ENCODE measurements around the gene IPO13.

IPO13 gene

DNA sequence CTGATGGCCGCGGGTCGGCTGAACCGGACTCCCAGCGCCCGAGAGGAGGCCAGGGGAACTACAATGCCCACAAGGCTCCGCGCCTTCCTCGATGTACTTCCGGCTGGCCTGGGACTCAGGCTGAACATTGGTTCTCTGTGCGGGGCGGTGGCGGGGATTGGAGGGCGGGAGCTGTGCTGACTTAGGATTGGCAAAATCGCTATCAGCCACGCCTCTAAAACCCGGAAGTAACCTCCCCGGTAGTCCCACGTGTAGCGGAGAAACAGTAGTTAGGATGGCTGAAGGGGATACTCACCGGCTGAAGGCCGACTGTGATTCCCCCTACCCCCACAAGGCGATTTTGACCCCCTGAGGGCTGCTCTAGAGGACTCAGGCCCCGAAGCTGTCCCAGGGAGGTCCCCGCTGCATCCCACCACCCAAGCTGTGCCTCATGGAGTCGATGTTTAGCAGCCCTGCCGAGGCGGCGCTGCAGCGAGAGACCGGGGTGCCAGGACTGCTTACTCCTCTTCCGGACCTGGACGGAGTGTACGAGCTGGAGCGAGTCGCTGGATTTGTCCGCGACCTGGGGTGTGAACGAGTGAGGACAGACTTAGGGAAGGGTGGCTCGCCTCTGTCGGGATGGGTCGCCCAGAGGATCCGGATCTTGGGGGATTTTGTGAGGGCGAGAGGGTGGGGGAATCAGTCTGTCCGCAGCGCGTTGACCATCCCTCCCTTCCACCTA, 23.2 kb downstream of the IPO13 start, which contains the start of gene DPH2:
Gene DPH2, plus strand, starts transcription at position 265 of the 721 bp plus-strand sequence. Its CDS starts 166 bp downstream, at position 431.
- Histone ChIP-seq H4K20me1 (ENCODE audit: insufficient read depth) (no peaks in the 10 kb centered on the region), H3K9ac (peak within 1 kb of the TSS; percentile 50; the same call in 1 of the 2 replicates), H3K79me2 (ENCODE audit: insufficient read depth, low read depth) (peaks cover 15% of the 10 kb centered on the region), H3K4me3 (IDR thresholded peaks at IDR 0.05; ENCODE audit: insufficient read depth, low read depth, low read length) (no peak within 1 kb of the TSS), H3K36me3 (ENCODE audit: insufficient read depth) (no peaks in the 10 kb centered on the region), H3K27me3 (ENCODE audit: insufficient read depth, low read depth) (no peaks in the 10 kb centered on the region), H3K4me1 (ENCODE audit: low read depth, poor library complexity, severe bottlenecking) (peaks cover 17% of the 10 kb centered on the region), H3K27ac (no peak within 1 kb of the TSS), H2AFZ (ENCODE audit: low read depth) (peak within 1 kb of the TSS; percentile 70; the same call in 1 of the 2 replicates), H3K4me2 (peak within 1 kb of the TSS; percentile 72)
- TF ChIP-seq, protein P1, sequence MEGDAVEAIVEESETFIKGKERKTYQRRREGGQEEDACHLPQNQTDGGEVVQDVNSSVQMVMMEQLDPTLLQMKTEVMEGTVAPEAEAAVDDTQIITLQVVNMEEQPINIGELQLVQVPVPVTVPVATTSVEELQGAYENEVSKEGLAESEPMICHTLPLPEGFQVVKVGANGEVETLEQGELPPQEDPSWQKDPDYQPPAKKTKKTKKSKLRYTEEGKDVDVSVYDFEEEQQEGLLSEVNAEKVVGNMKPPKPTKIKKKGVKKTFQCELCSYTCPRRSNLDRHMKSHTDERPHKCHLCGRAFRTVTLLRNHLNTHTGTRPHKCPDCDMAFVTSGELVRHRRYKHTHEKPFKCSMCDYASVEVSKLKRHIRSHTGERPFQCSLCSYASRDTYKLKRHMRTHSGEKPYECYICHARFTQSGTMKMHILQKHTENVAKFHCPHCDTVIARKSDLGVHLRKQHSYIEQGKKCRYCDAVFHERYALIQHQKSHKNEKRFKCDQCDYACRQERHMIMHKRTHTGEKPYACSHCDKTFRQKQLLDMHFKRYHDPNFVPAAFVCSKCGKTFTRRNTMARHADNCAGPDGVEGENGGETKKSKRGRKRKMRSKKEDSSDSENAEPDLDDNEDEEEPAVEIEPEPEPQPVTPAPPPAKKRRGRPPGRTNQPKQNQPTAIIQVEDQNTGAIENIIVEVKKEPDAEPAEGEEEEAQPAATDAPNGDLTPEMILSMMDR (conservative IDR thresholded peaks at IDR 0.05; ENCODE audit: low read depth, low read length): no peak

DNA sequence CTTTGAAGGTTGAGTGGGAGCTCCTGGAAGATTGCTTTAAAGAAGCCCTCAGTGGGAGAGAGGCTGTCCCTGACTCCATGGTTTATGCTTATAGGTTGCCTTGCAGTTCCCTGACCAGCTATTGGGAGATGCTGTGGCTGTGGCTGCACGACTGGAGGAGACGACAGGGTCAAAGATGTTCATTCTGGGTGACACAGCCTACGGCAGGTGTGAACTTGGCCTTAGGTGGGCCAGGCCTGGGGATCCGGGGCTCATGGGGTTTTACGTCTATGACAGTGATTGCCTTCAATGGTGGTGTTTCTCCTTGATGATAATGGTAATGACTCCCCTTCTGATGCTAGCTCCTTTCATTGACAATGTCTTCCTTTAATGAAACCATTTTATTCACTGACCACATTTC, 23.8 kb downstream of the IPO13 start:
- Histone ChIP-seq H3K4me2 (peak overlapping the region; percentile 72), H3K27ac (no peak overlapping the region), H3K27me3 (ENCODE audit: insufficient read depth, low read depth) (no peaks in the 10 kb centered on the region)

DNA sequence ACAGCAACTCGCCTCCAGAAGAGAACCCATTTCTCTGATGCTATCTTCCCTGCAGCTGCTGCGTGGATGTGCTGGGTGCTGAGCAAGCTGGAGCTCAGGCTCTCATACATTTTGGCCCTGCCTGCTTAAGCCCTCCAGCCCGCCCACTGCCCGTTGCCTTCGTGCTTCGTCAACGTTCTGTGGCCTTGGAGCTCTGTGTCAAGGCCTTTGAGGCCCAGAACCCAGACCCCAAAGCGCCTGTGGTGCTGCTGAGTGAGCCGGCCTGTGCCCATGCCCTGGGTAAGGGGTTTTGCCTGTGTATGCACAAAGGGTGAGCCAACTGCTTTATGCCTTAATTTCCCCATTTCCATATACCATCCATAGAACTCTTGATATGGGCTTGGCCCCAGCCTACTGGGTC, 24.2 kb downstream of the IPO13 start:
- Histone ChIP-seq H3K27ac (no peak overlapping the region), H3K79me2 (ENCODE audit: insufficient read depth, low read depth) (peaks cover 24% of the 10 kb centered on the region), H3K4me1 (ENCODE audit: low read depth, poor library complexity, severe bottlenecking) (peaks cover 18% of the 10 kb centered on the region), H2AFZ (ENCODE audit: low read depth) (no peak overlapping the region), H3K9ac (peak overlapping the region; percentile 50; the same call in 1 of the 2 replicates), H4K20me1 (ENCODE audit: insufficient read depth) (no peaks in the 10 kb centered on the region), H3K27me3 (ENCODE audit: insufficient read depth, low read depth) (no peaks in the 10 kb centered on the region), H3K36me3 (ENCODE audit: insufficient read depth) (no peaks in the 10 kb centered on the region), H3K4me3 (IDR thresholded peaks at IDR 0.05; ENCODE audit: insufficient read depth, low read depth, low read length) (no peak overlapping the region), H3K4me2 (peak overlapping the region; percentile 72)
- TF ChIP-seq, protein P1 (conservative IDR thresholded peaks at IDR 0.05; ENCODE audit: low read depth, low read length): no peak

More for the DNA sequence above, 23.8 kb downstream of the IPO13 start:
- TF ChIP-seq, protein P1 (conservative IDR thresholded peaks at IDR 0.05; ENCODE audit: low read depth, low read length): no peak
- Histone ChIP-seq H3K9ac (peak overlapping the region; percentile 50; the same call in 1 of the 2 replicates), H2AFZ (ENCODE audit: low read depth) (no peak overlapping the region), H3K79me2 (ENCODE audit: insufficient read depth, low read depth) (peaks cover 20% of the 10 kb centered on the region), H3K4me1 (ENCODE audit: low read depth, poor library complexity, severe bottlenecking) (peaks cover 17% of the 10 kb centered on the region), H3K4me3 (IDR thresholded peaks at IDR 0.05; ENCODE audit: insufficient read depth, low read depth, low read length) (no peak overlapping the region), H3K36me3 (ENCODE audit: insufficient read depth) (no peaks in the 10 kb centered on the region), H4K20me1 (ENCODE audit: insufficient read depth) (no peaks in the 10 kb centered on the region)

DNA sequence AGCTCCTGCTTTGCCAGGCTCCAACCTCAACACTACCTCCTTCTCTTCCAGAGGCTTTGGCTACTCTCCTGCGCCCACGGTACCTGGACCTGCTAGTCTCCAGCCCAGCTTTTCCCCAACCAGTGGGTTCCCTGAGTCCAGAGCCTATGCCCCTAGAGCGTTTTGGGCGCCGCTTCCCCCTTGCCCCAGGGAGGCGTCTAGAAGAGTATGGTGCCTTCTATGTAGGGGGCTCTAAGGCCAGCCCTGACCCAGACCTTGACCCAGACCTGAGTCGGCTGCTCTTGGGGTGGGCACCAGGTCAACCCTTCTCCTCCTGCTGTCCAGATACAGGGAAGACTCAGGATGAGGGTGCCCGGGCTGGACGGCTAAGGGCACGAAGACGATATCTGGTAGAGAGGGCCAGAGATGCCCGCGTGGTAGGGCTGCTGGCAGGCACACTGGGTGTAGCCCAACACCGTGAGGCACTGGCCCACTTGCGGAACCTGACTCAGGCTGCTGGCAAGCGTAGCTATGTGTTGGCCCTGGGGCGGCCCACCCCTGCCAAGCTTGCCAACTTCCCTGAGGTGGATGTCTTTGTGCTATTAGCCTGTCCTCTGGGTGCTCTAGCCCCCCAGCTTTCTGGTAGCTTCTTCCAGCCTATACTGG, 24.7 kb downstream of the IPO13 start:
- no peak overlapping the region for H3K4me3 ChIP-seq (IDR thresholded peaks at IDR 0.05; ENCODE audit: insufficient read depth, low read depth, low read length)
- H3K27me3 ChIP-seq (ENCODE audit: insufficient read depth, low read depth): no peaks in the 10 kb centered on the region
- H3K4me2 ChIP-seq: no peak overlapping the region
- H2AFZ ChIP-seq (ENCODE audit: low read depth): no peak overlapping the region
- TF ChIP-seq, protein P1 (conservative IDR thresholded peaks at IDR 0.05; ENCODE audit: low read depth, low read length): no peak
- peaks cover 30% of the 10 kb centered on the region for H3K79me2 ChIP-seq (ENCODE audit: insufficient read depth, low read depth)
- peaks cover 24% of the 10 kb centered on the region for H3K4me1 ChIP-seq (ENCODE audit: low read depth, poor library complexity, severe bottlenecking)
- H3K36me3 ChIP-seq (ENCODE audit: insufficient read depth): no peaks in the 10 kb centered on the region
- no peak overlapping the region for H3K27ac ChIP-seq
- no peak overlapping the region for H3K9ac ChIP-seq
- H4K20me1 ChIP-seq (ENCODE audit: insufficient read depth): no peaks in the 10 kb centered on the region

Data from KMS-11 (cell line).